Spleen (tissue), 11 donors: ENCODE data around the gene DIO1. TPM values are rescaled to one million over a fixed set of nuclear protein-coding genes. Genes with fewer than 3 reads are reported as not detected.

ENCODE experiments used
- DNase-seq: peaks from one replicate; pipeline ENCODE4 v3.0.0-alpha.2; 2020
- H3K27ac ChIP-seq, 8 donors: fragments of 200-600 bp; sonication (generic) in 7 of 8; 1 replicate in 4 of 8; 2 replicates in 4 of 8; pipeline versions ENCODE4 v1.5.0 to v1.8.0; 2016 to 2021; ENCODE audit warnings: inconsistent platforms in 4 of 8, mild to moderate bottlenecking in 4 of 8, moderate library complexity in 1 of 8
- H3K27me3 ChIP-seq, 7 donors: fragments of 200-600 bp; sonication (generic) in 6 of 7; replicated peaks in 1 of 7; 1 replicate in 4 of 7; 2 replicates in 3 of 7; pipeline versions ENCODE4 v1.5.0 to v1.8.0; 2016 to 2021; ENCODE audit warnings: inconsistent platforms in 3 of 7, mild to moderate bottlenecking in 1 of 7
- H3K36me3 ChIP-seq, 6 donors: fragments of 200-600 bp; sonication (generic) in 5 of 6; 1 replicate in 4 of 6; 2 replicates in 2 of 6; pipeline versions ENCODE4 v1.5.0 to v1.8.0; 2016 to 2021; ENCODE audit warnings: inconsistent platforms in 2 of 6
- H3K4me1 ChIP-seq, 6 donors: fragments of 200-600 bp; sonication (generic) in 5 of 6; 1 replicate in 3 of 6; 2 replicates in 3 of 6; pipeline versions ENCODE4 v1.5.0 to v1.8.0; 2016 to 2021; ENCODE audit warnings: inconsistent platforms in 3 of 6
- H3K4me3 ChIP-seq, 8 donors: fragments of 200-600 bp; sonication (generic) in 7 of 8; 1 replicate in 4 of 8; 2 replicates in 4 of 8; pipeline versions ENCODE4 v1.5.0 to v1.8.0; 2016 to 2021; ENCODE audit warnings: inconsistent platforms in 4 of 8, mild to moderate bottlenecking in 4 of 8, moderate library complexity in 2 of 8
- H3K9me3 ChIP-seq, 8 donors: fragments of 200-600 bp; sonication (generic) in 7 of 8; 1 replicate in 4 of 8; 2 replicates in 4 of 8; pipeline versions ENCODE4 v1.5.0 to v1.8.0; 2016 to 2021; ENCODE audit warnings: inconsistent platforms in 4 of 8
- POLR2A ChIP-seq, 3 donors: fragments of 450-650 bp; IDR thresholded peaks; one replicate each; pipeline ENCODE4 v1.5.1; 2017; ENCODE audit warnings: antibody characterized with exemption in 3 of 3, mild to moderate bottlenecking in 1 of 3
- POLR2AphosphoS5 ChIP-seq, 3 donors: sonication (generic); formaldehyde crosslinking; IDR thresholded peaks; one replicate each; pipeline ENCODE4 v1.5.1; 2017; ENCODE audit warnings: antibody characterized with exemption in 3 of 3
- WGBS, 5 donors: extraction: QIAGEN DNeasy Blood & Tissue Kit in 3 of 5; methylation state at CpG; one replicate each; pipeline versions ENCODE4 v1.1.5 to v1.1.7; 2013 to 2018; 5-methylcytosine and 5-hydroxymethylcytosine counted together
- intact Hi-C: fragments of 100-400 bp; cut with DNase I; formaldehyde crosslinking; loops from one replicate; pipeline ENCODE4 v1.15.0; 2023; ENCODE audit warnings: low total_unique reads
- polyA plus RNA-seq, 3 donors: library from polyadenylated mRNA; stranded (reverse); fragments of 200-250 nt; gene quantifications; one replicate each; pipeline ENCODE4 v1.2.1, GENCODE V29; 2013
- total RNA-seq, 7 donors: library from RNA; depleted of rRNA in 3 of 7; stranded (reverse); fragments of >200 nt in 3 of 7; fragmentation: NEBNext Ultra II Directional in 4 of 7; extraction: Animal tissue kit (Norgen Biotek cat#: 25700) in 4 of 7; gene quantifications; one replicate each; pipeline versions ENCODE4 v1.1.0 to v1.2.1, GENCODE V29; 2016 to 2021
- TF ChIP-seq, protein P1 (sequence below), 11 experiments: fragments of 200-600 bp in 7 of 11; fragments of 450-650 bp in 4 of 11; sonication (generic) in 4 of 11; IDR thresholded peaks in 8 of 11; conservative IDR thresholded peaks in 3 of 11; 1 replicate in 7 of 11; 2 replicates in 4 of 11; pipeline versions ENCODE4 v1.4.0 to v1.8.0; 2016 to 2021; ENCODE audit warnings: antibody characterized with exemption in 11 of 11, inconsistent platforms in 4 of 11, mild to moderate bottlenecking in 1 of 11
- donor health status: healthy with polysubstance abuse.
- donor health status: DM: no; HTN: no; CAD: no; lungs with moderate emphysema.
- donor health status: DM: no; HTN: no; CAD: no.
- donor health status: Bipolar disorder and iron deficiency.
- donor health status: healthy.
- donor health status: DM: no; HTN: no; CAD: no.
- donor health status: DM: yes; HTN: yes; CAD: no.

Gene DIO1
- total and polyA plus RNA-seq, 10 donors, result 0.04 to 1.6 (median 0.19) TPM; not detected in 3

DNA sequence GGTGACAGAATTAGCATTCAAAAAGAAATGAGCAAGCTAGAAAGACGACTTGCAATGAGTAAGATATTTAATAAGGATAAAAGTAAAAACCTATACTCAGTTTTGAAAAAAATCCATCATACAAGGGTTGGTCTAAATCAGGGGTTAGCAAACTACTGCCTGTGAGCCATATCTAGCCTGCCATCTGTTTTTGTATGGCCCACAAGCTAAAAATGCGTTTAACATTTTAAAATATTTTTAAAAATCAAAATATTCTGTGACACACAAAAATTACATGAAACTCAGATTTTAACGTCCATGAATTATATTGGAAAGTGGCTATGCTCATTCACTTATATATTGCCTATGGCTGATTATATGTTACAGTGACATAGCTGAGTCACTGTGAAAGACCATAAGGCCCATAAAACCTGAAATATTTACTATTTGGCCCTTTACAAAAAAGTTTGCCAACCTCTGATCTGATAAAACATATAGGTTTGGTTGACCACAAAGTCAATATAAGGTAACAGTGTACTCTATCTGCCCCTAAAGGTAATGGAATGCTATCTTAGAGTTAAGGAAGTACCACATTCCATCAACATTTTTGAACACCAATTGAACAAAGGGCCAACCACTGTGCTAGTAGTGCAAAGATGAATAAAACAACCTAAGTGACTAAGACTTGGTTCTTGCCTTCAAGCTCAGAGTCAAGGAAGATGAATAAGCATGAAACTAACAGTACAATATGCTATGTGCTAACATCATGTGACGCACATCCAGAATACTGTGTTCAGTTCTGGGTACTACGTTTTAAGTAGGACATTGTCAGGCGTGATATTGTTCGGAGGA lies 48.4 kb downstream of the DIO1 start:
- no peaks in the 10 kb centered on the region for H3K27me3 ChIP-seq
- H3K4me3 ChIP-seq, result no peak overlapping the region
- intact Hi-C loops, result no loop called here
- DNase-seq, result no peak
- TF ChIP-seq POLR2A (IDR thresholded peaks at IDR 0.05) (no peak), POLR2AphosphoS5 (IDR thresholded peaks at IDR 0.05) (no peak)
- TF ChIP-seq, protein P1, sequence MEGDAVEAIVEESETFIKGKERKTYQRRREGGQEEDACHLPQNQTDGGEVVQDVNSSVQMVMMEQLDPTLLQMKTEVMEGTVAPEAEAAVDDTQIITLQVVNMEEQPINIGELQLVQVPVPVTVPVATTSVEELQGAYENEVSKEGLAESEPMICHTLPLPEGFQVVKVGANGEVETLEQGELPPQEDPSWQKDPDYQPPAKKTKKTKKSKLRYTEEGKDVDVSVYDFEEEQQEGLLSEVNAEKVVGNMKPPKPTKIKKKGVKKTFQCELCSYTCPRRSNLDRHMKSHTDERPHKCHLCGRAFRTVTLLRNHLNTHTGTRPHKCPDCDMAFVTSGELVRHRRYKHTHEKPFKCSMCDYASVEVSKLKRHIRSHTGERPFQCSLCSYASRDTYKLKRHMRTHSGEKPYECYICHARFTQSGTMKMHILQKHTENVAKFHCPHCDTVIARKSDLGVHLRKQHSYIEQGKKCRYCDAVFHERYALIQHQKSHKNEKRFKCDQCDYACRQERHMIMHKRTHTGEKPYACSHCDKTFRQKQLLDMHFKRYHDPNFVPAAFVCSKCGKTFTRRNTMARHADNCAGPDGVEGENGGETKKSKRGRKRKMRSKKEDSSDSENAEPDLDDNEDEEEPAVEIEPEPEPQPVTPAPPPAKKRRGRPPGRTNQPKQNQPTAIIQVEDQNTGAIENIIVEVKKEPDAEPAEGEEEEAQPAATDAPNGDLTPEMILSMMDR (IDR thresholded peaks at IDR 0.05 in 8 of 11, conservative IDR thresholded peaks at IDR 0.05 in 3 of 11), result no peak
- peaks cover 0 to 25% (median 7%) of the 10 kb centered on the region in 6 donors for H3K36me3 ChIP-seq
- no peaks in the 10 kb centered on the region for H3K9me3 ChIP-seq
- H3K27ac ChIP-seq, result no peak overlapping the region
- H3K4me1 ChIP-seq, result peaks cover 16 to 65% (median 28%) of the 10 kb centered on the region in 6 donors
- 83 to 91% (median 87%) methylated on average over 7 of the region's 7 CpGs for WGBS, 5 donors

DNA sequence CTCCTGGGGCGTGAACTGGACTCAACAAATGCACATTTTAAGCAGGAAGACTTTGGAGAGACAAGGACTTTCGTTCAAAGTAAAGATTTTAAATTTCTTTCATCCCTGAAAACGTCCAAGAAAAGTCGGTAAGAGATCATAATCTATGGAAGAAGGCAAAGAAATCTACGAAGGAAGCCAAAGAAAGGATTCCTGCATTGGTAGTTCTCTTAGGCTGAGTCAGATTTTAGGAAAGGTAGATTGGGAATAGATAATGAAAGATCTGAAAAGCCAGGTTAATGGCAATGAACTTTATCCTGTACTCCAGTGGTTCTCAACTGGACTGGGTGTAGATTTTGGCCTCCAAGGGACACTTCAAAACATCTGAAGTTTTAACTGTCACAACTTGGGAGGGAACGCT lies 49.1 kb downstream of the DIO1 start:
- H3K27ac ChIP-seq, result no peak overlapping the region
- WGBS, 5 donors, result 93 to 96% (median 94%) methylated on average over 6 of the region's 6 CpGs
- intact Hi-C loops, result no loop called here

DNA sequence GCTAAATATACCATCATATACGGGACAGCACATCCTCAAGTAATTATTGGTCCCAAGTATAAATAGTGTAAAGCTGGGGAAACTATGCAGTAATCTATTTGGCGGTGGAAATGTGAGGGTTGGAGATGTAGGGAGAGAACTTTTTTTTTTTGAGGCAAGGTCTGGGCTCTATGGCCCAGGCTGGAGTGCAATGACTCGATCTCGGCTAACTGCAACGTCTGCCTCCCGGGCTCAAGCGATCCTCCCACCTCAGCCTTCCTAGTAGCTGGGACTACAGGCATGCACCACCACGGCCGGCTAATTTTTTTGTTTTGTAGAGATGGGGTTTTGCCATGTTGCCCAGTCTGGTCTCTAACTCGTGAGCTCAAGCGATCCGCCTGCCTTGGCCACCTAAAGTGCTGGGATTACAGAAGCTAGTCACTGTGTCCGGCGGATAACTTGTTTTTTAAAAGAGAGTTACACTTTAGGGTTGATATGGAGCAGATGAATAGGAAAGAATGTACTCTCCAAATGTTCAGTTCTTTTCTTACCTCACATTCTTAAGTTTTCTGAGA lies 49.6 kb downstream of the DIO1 start:
- H3K27me3 ChIP-seq, result no peaks in the 10 kb centered on the region
- H3K9me3 ChIP-seq, result no peaks in the 10 kb centered on the region
- H3K36me3 ChIP-seq, result peaks cover 0 to 13% (median under 1%) of the 10 kb centered on the region in 6 donors
- no peak for TF ChIP-seq POLR2A (IDR thresholded peaks at IDR 0.05)
- TF ChIP-seq, protein P1 (IDR thresholded peaks at IDR 0.05 in 8 of 11, conservative IDR thresholded peaks at IDR 0.05 in 3 of 11), result no peak
- no peak for TF ChIP-seq POLR2AphosphoS5 (IDR thresholded peaks at IDR 0.05)
- no peak for DNase-seq
- WGBS, 5 donors, result 92 to 97% (median 95%) methylated on average over 14 of the region's 14 CpGs
- intact Hi-C loops, result no loop called here
- H3K27ac ChIP-seq, result no peak overlapping the region
- H3K4me1 ChIP-seq, result peaks cover 18 to 76% (median 35%) of the 10 kb centered on the region in 6 donors
- peak overlapping the region in 1 of 8 donors; percentile 90 for H3K4me3 ChIP-seq

More for the DNA sequence above, 49.1 kb downstream of the DIO1 start:
- no peak for TF ChIP-seq POLR2AphosphoS5 (IDR thresholded peaks at IDR 0.05)
- Histone ChIP-seq H3K36me3 (peaks cover 0 to 18% (median 3%) of the 10 kb centered on the region in 6 donors), H3K9me3 (no peaks in the 10 kb centered on the region), H3K4me3 (no peak overlapping the region), H3K27me3 (no peaks in the 10 kb centered on the region), H3K4me1 (peaks cover 18 to 73% (median 35%) of the 10 kb centered on the region in 6 donors)
- DNase-seq, result no peak

DNA sequence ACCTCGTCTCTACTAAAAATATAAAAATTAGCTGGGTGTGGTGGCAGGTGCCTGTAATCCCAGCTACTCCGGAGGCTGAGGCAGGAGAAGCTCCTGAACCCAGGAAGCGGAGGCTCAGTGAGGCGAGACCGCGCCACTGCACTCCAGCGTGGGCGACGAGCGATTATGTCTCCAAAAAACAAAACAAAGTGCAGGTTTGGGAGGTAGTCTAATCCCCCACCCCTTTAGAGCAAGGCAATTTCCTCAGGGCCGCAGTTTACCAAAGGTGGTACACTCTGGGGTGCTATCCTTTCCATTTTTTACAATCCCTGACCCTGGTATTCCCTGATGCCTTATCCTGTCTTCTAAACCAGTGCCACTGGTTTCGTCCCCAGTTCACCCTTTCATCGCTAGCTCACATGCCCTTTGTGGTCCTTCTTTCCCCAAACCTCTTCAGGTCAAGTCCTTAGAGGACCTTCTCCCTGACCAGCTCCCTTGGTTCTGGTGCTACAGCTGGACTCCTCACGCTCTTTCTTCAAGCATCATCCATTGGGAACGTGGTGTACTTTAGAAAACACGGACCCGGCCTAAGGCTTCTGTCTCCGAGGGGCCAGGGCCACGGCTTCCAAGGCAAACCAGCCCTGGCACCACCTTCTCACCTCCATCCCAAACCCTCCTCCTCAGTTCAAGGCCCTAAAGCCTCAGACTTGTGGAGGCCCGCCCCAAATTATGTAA lies 50.6 kb downstream of the DIO1 start:
- 61 to 66% (median 62%) methylated on average over 20 of the region's 20 CpGs for WGBS, 5 donors
- Histone ChIP-seq H3K36me3 (peaks cover 0 to 3% (median 0%) of the 10 kb centered on the region in 6 donors), H3K4me1 (peaks cover 18 to 71% (median 35%) of the 10 kb centered on the region in 6 donors), H3K27ac (peak overlapping the region; percentile 91 to 96 (median 92)), H3K4me3 (peak overlapping the region; percentile 67 to 90 (median 82)), H3K27me3 (no peaks in the 10 kb centered on the region), H3K9me3 (no peaks in the 10 kb centered on the region)
- DNase-seq, result peak; percentile 78
- intact Hi-C loops, result loop anchor here (5.0 kb wide), 1 partner anchor 52 kb away; the partner anchor contains the start of gene DIO1
- TF ChIP-seq POLR2A (IDR thresholded peaks at IDR 0.05), result no peak
- no peak for TF ChIP-seq POLR2AphosphoS5 (IDR thresholded peaks at IDR 0.05)
- TF ChIP-seq, protein P1 (IDR thresholded peaks at IDR 0.05 in 8 of 11, conservative IDR thresholded peaks at IDR 0.05 in 3 of 11), result no peak
